Hepatocyte (in vitro differentiated cells): Measurements from ENCODE around the gene CPED1. TPM values are rescaled to one million over a fixed set of nuclear protein-coding genes. Genes with fewer than 3 reads are reported as not detected.

Experiments
- DNase-seq: peaks from one replicate; pipeline ENCODE4 v3.0.0-alpha.2; 2016; ENCODE audit warnings: low spot score
- H2AFZ ChIP-seq: fragments of 200-600 bp; sonication (generic); 2 replicates; pipeline ENCODE4 v1.6.0; 2016; ENCODE audit warnings: antibody characterized with exemption, mild to moderate bottlenecking
- H3K27ac ChIP-seq: fragments of 200-600 bp; sonication (generic); 2 replicates; pipeline ENCODE4 v1.5.1; 2016; ENCODE audit warnings: mild to moderate bottlenecking
- H3K27me3 ChIP-seq: fragments of 200-600 bp; sonication (generic); 2 replicates; pipeline ENCODE4 v1.6.1; 2016
- H3K36me3 ChIP-seq: fragments of 200-600 bp; sonication (generic); replicated peaks from 2 replicates; pipeline ENCODE4 v1.5.1; 2016; ENCODE audit warnings: low read depth; ENCODE audit not compliant: insufficient read depth
- H3K4me1 ChIP-seq: fragments of 200-600 bp; sonication (generic); 2 replicates; pipeline ENCODE4 v1.5.1; 2016; ENCODE audit warnings: mild to moderate bottlenecking, moderate library complexity; ENCODE audit not compliant: insufficient read depth
- H3K4me2 ChIP-seq: fragments of 200-600 bp; sonication (generic); 2 replicates; pipeline ENCODE4 v1.6.0; 2016
- H3K4me3 ChIP-seq: fragments of 200-600 bp; sonication (generic); 2 replicates; pipeline ENCODE4 v1.5.1; 2016; ENCODE audit warnings: mild to moderate bottlenecking
- H3K79me2 ChIP-seq: fragments of 200-600 bp; sonication (generic); 2 replicates; pipeline ENCODE4 v1.6.0; 2017; ENCODE audit warnings: mild to moderate bottlenecking
- H3K9me2 ChIP-seq: fragments of 200-600 bp; sonication (generic); replicated peaks from 2 replicates; pipeline ENCODE4 v1.6.0; 2017; ENCODE audit warnings: mild to moderate bottlenecking; ENCODE audit not compliant: insufficient read depth
- H3K9me3 ChIP-seq: fragments of 200-600 bp; sonication (generic); 2 replicates; pipeline ENCODE4 v1.5.1; 2016; ENCODE audit warnings: low read depth, mild to moderate bottlenecking
- H4K20me1 ChIP-seq: fragments of 200-600 bp; sonication (generic); 2 replicates; pipeline ENCODE4 v1.6.0; 2016; ENCODE audit warnings: mild to moderate bottlenecking; ENCODE audit not compliant: insufficient read depth, poor library complexity, severe bottlenecking
- EZH2 ChIP-seq: fragments of 200-600 bp; sonication (generic); IDR thresholded peaks from 2 replicates; pipeline ENCODE4 v1.6.1; 2016; ENCODE audit warnings: antibody characterized with exemption, mild to moderate bottlenecking, borderline replicate concordance
- EZH2phosphoT487 ChIP-seq: fragments of 200-600 bp; sonication (generic); IDR thresholded peaks from one replicate; pipeline ENCODE4 v1.6.1; 2018; ENCODE audit warnings: antibody characterized with exemption, mild to moderate bottlenecking, low read depth, moderate library complexity; ENCODE audit not compliant: unreplicated experiment, severe bottlenecking
- WGBS: methylation state at CpG from one replicate; pipeline ENCODE4 v1.1.6; 2016; ENCODE audit warnings: low lambda C conversion rate; ENCODE audit errors: missing lambda C conversion rate; 5-methylcytosine and 5-hydroxymethylcytosine counted together
- polyA plus RNA-seq: library from polyadenylated mRNA; unstranded; fragments of >200 nt; fragmentation: Nextera tagmentation; extraction: Ambion mirVana; gene quantifications from 2 replicates; pipeline ENCODE4 v1.2.1, GENCODE V29; 2016
- total RNA-seq: library from RNA; depleted of rRNA; stranded (reverse); fragments of >200 nt; gene quantifications from 2 replicates; pipeline ENCODE4 v1.2.3, GENCODE V29; 2014
- TF ChIP-seq, protein P1 (sequence below): fragments of 200-600 bp; sonication (generic); IDR thresholded peaks from 2 replicates; pipeline ENCODE4 v1.5.1; 2016; ENCODE audit warnings: antibody characterized with exemption, mild to moderate bottlenecking; ENCODE audit not compliant: poor library complexity

The CPED1 gene
- total and polyA plus RNA-seq, 2 experiments from 2014 or later: 10.1 to 30.5 TPM

DNA sequence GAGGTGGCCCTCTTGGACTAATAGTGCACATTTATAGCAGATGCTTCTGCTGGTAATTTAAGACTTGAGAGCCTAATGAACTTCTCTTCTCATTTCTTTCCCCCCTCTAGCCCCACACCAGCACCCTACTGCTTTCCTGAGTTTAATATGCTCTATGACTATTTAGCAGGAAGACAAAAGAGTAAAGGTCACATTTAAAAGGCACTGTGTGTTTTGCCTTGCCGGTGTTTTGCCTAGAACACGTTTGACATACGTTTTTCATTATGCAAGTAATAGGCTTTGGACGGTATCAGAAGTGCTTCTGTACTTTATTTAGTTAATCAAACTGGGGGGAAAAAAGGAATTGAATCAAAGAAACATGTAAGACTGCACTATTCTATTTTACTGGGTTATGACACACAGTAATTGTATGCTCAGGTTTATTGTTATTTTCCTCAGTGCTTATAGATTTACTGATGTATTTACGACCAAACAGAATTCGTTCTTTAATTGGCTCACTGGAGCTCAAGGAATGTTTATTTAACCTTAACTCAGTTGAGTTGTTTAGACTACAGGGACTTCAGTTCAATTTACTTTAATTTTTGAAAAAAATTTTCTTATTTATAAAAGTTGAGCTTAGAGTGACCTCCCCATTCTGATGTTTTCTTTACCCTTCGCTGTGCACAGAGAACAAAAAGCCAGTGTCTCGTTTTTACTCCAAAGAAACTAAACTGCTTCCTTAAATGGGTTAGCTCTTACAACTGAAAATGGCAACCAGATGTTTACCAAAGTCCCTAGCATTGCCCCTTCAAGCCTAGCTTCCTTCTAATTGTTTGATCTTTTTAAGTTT lies 35.4 kb downstream of the CPED1 start:
- TF ChIP-seq, protein P1, sequence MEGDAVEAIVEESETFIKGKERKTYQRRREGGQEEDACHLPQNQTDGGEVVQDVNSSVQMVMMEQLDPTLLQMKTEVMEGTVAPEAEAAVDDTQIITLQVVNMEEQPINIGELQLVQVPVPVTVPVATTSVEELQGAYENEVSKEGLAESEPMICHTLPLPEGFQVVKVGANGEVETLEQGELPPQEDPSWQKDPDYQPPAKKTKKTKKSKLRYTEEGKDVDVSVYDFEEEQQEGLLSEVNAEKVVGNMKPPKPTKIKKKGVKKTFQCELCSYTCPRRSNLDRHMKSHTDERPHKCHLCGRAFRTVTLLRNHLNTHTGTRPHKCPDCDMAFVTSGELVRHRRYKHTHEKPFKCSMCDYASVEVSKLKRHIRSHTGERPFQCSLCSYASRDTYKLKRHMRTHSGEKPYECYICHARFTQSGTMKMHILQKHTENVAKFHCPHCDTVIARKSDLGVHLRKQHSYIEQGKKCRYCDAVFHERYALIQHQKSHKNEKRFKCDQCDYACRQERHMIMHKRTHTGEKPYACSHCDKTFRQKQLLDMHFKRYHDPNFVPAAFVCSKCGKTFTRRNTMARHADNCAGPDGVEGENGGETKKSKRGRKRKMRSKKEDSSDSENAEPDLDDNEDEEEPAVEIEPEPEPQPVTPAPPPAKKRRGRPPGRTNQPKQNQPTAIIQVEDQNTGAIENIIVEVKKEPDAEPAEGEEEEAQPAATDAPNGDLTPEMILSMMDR: no peak
- TF ChIP-seq EZH2phosphoT487: peak; percentile 61
- WGBS: 28% methylated on average over 8 of the region's 8 CpGs
- Histone ChIP-seq H3K9me2 (no peaks in the 10 kb centered on the region), H3K4me3 (no peak overlapping the region), H3K4me2 (peak overlapping the region; percentile 38), H2AFZ (peak overlapping the region; percentile 11), H3K4me1 (peaks cover 42% of the 10 kb centered on the region), H3K27ac (peak overlapping the region; percentile 65), H3K79me2 (no peaks in the 10 kb centered on the region), H3K27me3 (no peaks in the 10 kb centered on the region), H3K36me3 (no peaks in the 10 kb centered on the region), H4K20me1 (no peaks in the 10 kb centered on the region), H3K9me3 (no peaks in the 10 kb centered on the region)
- peak; percentile 31 for DNase-seq

DNA sequence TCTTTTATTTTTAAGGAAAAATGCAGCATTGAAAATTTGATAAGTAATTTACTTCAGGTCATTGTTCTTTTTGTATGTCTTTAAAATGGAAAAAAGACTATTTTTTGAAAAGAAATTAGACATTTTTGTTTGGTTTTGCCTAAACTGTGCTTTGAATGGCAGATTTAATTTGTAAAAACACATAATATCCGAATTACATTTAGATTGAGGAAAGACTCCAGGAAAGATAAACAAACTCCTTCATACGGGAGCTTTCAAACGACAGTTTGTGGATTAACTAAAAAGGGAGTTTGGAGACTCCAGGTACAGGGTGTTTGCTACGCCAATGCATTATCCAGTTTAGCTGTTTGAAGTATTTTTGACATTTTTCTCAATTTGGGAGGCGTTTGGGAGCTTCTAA lies 36.1 kb downstream of the CPED1 start:
- no peaks in the 10 kb centered on the region for H3K9me2 ChIP-seq
- WGBS: 33% methylated on average over 5 of the region's 5 CpGs
- H3K79me2 ChIP-seq: no peaks in the 10 kb centered on the region
- no peaks in the 10 kb centered on the region for H3K9me3 ChIP-seq
- H3K4me1 ChIP-seq: peaks cover 42% of the 10 kb centered on the region
- peak overlapping the region; percentile 38 for H3K4me2 ChIP-seq
- no peaks in the 10 kb centered on the region for H3K27me3 ChIP-seq
- no peak overlapping the region for H3K4me3 ChIP-seq
- H3K36me3 ChIP-seq: no peaks in the 10 kb centered on the region
- H2AFZ ChIP-seq: peak overlapping the region; percentile 11
- peak overlapping the region; percentile 65 for H3K27ac ChIP-seq
- no peak for TF ChIP-seq EZH2phosphoT487
- TF ChIP-seq EZH2: no peak
- TF ChIP-seq, protein P1: no peak
- no peaks in the 10 kb centered on the region for H4K20me1 ChIP-seq
- DNase-seq: no peak

DNA sequence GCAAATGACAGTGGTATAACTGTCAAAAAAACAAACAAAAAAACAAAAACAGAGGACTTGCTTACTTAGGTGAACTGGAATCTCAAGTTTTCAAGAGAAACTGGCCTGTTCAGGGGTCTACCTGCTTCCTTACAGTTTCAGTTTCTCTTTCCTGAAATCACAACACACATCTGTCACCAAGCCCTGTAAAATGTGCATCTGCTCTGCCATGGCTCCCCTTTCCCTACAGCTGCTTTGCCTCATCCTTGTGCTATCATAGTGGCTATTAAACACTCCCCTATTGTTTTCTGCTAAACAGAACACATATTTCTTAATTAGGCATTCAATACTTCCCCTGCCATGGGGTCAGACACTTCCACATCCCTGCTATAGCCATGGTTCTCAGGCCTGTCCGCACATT lies 37.6 kb downstream of the CPED1 start:
- no peak overlapping the region for H3K27ac ChIP-seq
- H3K27me3 ChIP-seq: no peaks in the 10 kb centered on the region

More for the DNA sequence above, 37.6 kb downstream of the CPED1 start:
- 100% methylated on average over 1 of the region's 1 CpG for WGBS
- Histone ChIP-seq H3K9me3 (no peaks in the 10 kb centered on the region), H3K4me3 (no peak overlapping the region), H3K9me2 (no peaks in the 10 kb centered on the region), H2AFZ (no peak overlapping the region), H3K79me2 (peaks cover 11% of the 10 kb centered on the region), H3K36me3 (no peaks in the 10 kb centered on the region), H4K20me1 (no peaks in the 10 kb centered on the region), H3K4me1 (peaks cover 42% of the 10 kb centered on the region), H3K4me2 (no peak overlapping the region)
- TF ChIP-seq EZH2: no peak
- TF ChIP-seq, protein P1: no peak
- no peak for TF ChIP-seq EZH2phosphoT487
- no peak for DNase-seq
